ENCODE results near the gene FAM174B.

Gene FAM174B

GRCh38 chr15:92643849-92644815, 11.4 kb downstream of the FAM174B start:
- H3K4me3 ChIP-seq: no peak overlapping the region
- H3K9ac ChIP-seq (ENCODE audit: insufficient read length): no peak overlapping the region
- TF ChIP-seq POLR2AphosphoS5 (IDR thresholded peaks at IDR 0.05; ENCODE audit: borderline replicate concordance, low read depth, low read length) (no peak), FOXP2 (optimal IDR thresholded peaks at IDR 0.05; ENCODE audit: control extremely low read depth, extremely low read length, insufficient read depth) (no peak), EZH2 (IDR thresholded peaks at IDR 0.05) (no peak)
- H3K36me3 ChIP-seq (ENCODE audit: insufficient read depth, low read length): no peaks in the 10 kb centered on the region
- no peaks in the 10 kb centered on the region for H3K9me3 ChIP-seq (ENCODE audit: low read depth, low read length)
- no peak overlapping the region for H3K27ac ChIP-seq
- DNase-seq (ENCODE audit: low read depth, low spot score): no peak

GRCh38 chr15:92638709-92639365, 16.7 kb downstream of the FAM174B start:
- Histone ChIP-seq H3K27ac (no peak overlapping the region), H3K4me3 (no peak overlapping the region), H3K36me3 (ENCODE audit: insufficient read depth, low read length) (no peaks in the 10 kb centered on the region), H3K9me3 (ENCODE audit: low read depth, low read length) (no peaks in the 10 kb centered on the region), H3K9ac (ENCODE audit: insufficient read length) (no peak overlapping the region)
- DNase-seq (ENCODE audit: low read depth, low spot score): no peak
- TF ChIP-seq POLR2AphosphoS5 (IDR thresholded peaks at IDR 0.05; ENCODE audit: borderline replicate concordance, low read depth, low read length) (no peak), FOXP2 (optimal IDR thresholded peaks at IDR 0.05; ENCODE audit: control extremely low read depth, extremely low read length, insufficient read depth) (no peak), EZH2 (IDR thresholded peaks at IDR 0.05) (no peak)

- Histone ChIP-seq H3K36me3 (ENCODE audit: insufficient read depth, low read length) (no peaks in the 10 kb centered on the region), H3K27ac (no peak overlapping the region), H3K9me3 (ENCODE audit: low read depth, low read length) (no peaks in the 10 kb centered on the region), H3K9ac (ENCODE audit: insufficient read length) (no peak overlapping the region), H3K4me3 (no peak overlapping the region)
- TF ChIP-seq EZH2 (IDR thresholded peaks at IDR 0.05) (no peak), FOXP2 (optimal IDR thresholded peaks at IDR 0.05; ENCODE audit: control extremely low read depth, extremely low read length, insufficient read depth) (no peak), POLR2AphosphoS5 (IDR thresholded peaks at IDR 0.05; ENCODE audit: borderline replicate concordance, low read depth, low read length) (no peak)
- no peak for DNase-seq (ENCODE audit: low read depth, low spot score)
These were observed 17.3 kb downstream of the FAM174B start for GRCh38 chr15:92638291-92638708.

- TF ChIP-seq EZH2 (IDR thresholded peaks at IDR 0.05): no peak
- TF ChIP-seq FOXP2 (optimal IDR thresholded peaks at IDR 0.05; ENCODE audit: control extremely low read depth, extremely low read length, insufficient read depth): no peak
- TF ChIP-seq POLR2AphosphoS5 (IDR thresholded peaks at IDR 0.05; ENCODE audit: borderline replicate concordance, low read depth, low read length): no peak
- H3K4me3 ChIP-seq: no peak overlapping the region
- DNase-seq (ENCODE audit: low read depth, low spot score): no peak
- no peaks in the 10 kb centered on the region for H3K9me3 ChIP-seq (ENCODE audit: low read depth, low read length)
- H3K9ac ChIP-seq (ENCODE audit: insufficient read length): no peak overlapping the region
- H3K27ac ChIP-seq: no peak overlapping the region
- no peaks in the 10 kb centered on the region for H3K36me3 ChIP-seq (ENCODE audit: insufficient read depth, low read length)
These were observed 17.9 kb downstream of the FAM174B start for GRCh38 chr15:92637626-92638025.

GRCh38 chr15:92636908-92637481, 18.6 kb downstream of the FAM174B start:
- H3K9me3 ChIP-seq (ENCODE audit: low read depth, low read length): no peaks in the 10 kb centered on the region
- no peaks in the 10 kb centered on the region for H3K36me3 ChIP-seq (ENCODE audit: insufficient read depth, low read length)
- no peak overlapping the region for H3K27ac ChIP-seq
- no peak overlapping the region for H3K9ac ChIP-seq (ENCODE audit: insufficient read length)
- DNase-seq (ENCODE audit: low read depth, low spot score): no peak
- TF ChIP-seq POLR2AphosphoS5 (IDR thresholded peaks at IDR 0.05; ENCODE audit: borderline replicate concordance, low read depth, low read length) (no peak), EZH2 (IDR thresholded peaks at IDR 0.05) (no peak), FOXP2 (optimal IDR thresholded peaks at IDR 0.05; ENCODE audit: control extremely low read depth, extremely low read length, insufficient read depth) (no peak)
- H3K4me3 ChIP-seq: no peak overlapping the region

- Histone ChIP-seq H3K4me3 (no peak overlapping the region), H3K27ac (no peak overlapping the region), H3K36me3 (ENCODE audit: insufficient read depth, low read length) (no peaks in the 10 kb centered on the region), H3K9me3 (ENCODE audit: low read depth, low read length) (no peaks in the 10 kb centered on the region), H3K9ac (ENCODE audit: insufficient read length) (no peak overlapping the region)
- DNase-seq (ENCODE audit: low read depth, low spot score): no peak
- no peak for TF ChIP-seq FOXP2 (optimal IDR thresholded peaks at IDR 0.05; ENCODE audit: control extremely low read depth, extremely low read length, insufficient read depth)
- TF ChIP-seq POLR2AphosphoS5 (IDR thresholded peaks at IDR 0.05; ENCODE audit: borderline replicate concordance, low read depth, low read length): no peak
- TF ChIP-seq EZH2 (IDR thresholded peaks at IDR 0.05): no peak
These were observed 19.1 kb downstream of the FAM174B start for GRCh38 chr15:92636401-92636907.

- Histone ChIP-seq H3K9me3 (ENCODE audit: low read depth, low read length) (no peaks in the 10 kb centered on the region), H3K9ac (ENCODE audit: insufficient read length) (no peak overlapping the region), H3K4me3 (no peak overlapping the region), H3K36me3 (ENCODE audit: insufficient read depth, low read length) (no peaks in the 10 kb centered on the region), H3K27ac (no peak overlapping the region)
- TF ChIP-seq POLR2AphosphoS5 (IDR thresholded peaks at IDR 0.05; ENCODE audit: borderline replicate concordance, low read depth, low read length) (no peak), FOXP2 (optimal IDR thresholded peaks at IDR 0.05; ENCODE audit: control extremely low read depth, extremely low read length, insufficient read depth) (no peak), EZH2 (IDR thresholded peaks at IDR 0.05) (no peak)
- no peak for DNase-seq (ENCODE audit: low read depth, low spot score)
These were observed 20.8 kb downstream of the FAM174B start for GRCh38 chr15:92634671-92635201.

GRCh38 chr15:92634060-92634459, 21.5 kb downstream of the FAM174B start:
- TF ChIP-seq EZH2 (IDR thresholded peaks at IDR 0.05): no peak
- no peak for TF ChIP-seq POLR2AphosphoS5 (IDR thresholded peaks at IDR 0.05; ENCODE audit: borderline replicate concordance, low read depth, low read length)
- no peak for TF ChIP-seq FOXP2 (optimal IDR thresholded peaks at IDR 0.05; ENCODE audit: control extremely low read depth, extremely low read length, insufficient read depth)
- H3K4me3 ChIP-seq: no peak overlapping the region
- no peaks in the 10 kb centered on the region for H3K36me3 ChIP-seq (ENCODE audit: insufficient read depth, low read length)
- H3K9ac ChIP-seq (ENCODE audit: insufficient read length): no peak overlapping the region
- DNase-seq (ENCODE audit: low read depth, low spot score): no peak
- H3K9me3 ChIP-seq (ENCODE audit: low read depth, low read length): no peaks in the 10 kb centered on the region
- no peak overlapping the region for H3K27ac ChIP-seq
